HL-60 (cell line): ENCODE measurements around the gene GP9.

Experiments
- SPI1 ChIP-seq: IDR thresholded peaks from 2 replicates; pipeline ENCODE4 v1.6.1; 2012; ENCODE audit warnings: low read depth, mild to moderate bottlenecking, borderline replicate concordance
- TF ChIP-seq, protein P1 (sequence below): IDR thresholded peaks from one replicate; pipeline ENCODE4 v1.5.1; 2011; ENCODE audit warnings: low read length, control low read depth, inconsistent platforms; ENCODE audit not compliant: insufficient read depth

DNA sequence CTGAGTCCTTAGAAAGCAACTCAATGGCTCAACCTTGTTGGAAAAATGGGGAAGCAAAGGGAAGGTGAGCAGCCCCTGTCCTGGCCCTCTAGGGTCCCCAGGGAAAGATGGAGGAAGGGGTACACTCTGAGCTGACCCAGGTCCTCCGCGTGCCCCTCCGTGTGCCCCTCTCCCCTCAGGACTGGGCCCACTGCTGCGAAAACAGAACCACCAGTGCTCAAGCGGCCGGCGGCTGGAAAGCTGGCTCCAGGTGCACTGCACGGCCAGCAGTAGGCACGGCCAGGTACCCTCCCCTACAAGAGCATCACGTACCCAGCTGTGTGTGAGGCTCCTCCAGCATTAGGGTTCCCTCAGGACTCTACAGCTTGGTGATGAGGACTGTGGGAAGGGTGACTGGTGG is 34.7 kb downstream of the GP9 start:
- TF ChIP-seq, protein P1, sequence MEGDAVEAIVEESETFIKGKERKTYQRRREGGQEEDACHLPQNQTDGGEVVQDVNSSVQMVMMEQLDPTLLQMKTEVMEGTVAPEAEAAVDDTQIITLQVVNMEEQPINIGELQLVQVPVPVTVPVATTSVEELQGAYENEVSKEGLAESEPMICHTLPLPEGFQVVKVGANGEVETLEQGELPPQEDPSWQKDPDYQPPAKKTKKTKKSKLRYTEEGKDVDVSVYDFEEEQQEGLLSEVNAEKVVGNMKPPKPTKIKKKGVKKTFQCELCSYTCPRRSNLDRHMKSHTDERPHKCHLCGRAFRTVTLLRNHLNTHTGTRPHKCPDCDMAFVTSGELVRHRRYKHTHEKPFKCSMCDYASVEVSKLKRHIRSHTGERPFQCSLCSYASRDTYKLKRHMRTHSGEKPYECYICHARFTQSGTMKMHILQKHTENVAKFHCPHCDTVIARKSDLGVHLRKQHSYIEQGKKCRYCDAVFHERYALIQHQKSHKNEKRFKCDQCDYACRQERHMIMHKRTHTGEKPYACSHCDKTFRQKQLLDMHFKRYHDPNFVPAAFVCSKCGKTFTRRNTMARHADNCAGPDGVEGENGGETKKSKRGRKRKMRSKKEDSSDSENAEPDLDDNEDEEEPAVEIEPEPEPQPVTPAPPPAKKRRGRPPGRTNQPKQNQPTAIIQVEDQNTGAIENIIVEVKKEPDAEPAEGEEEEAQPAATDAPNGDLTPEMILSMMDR, result no peak
- no peak for TF ChIP-seq SPI1
